Measurements from ENCODE around the gene LSM14A.
A peak's percentile ranks its signal among the peaks of the same experiment; 100 is the strongest.

LSM14A gene

DNA sequence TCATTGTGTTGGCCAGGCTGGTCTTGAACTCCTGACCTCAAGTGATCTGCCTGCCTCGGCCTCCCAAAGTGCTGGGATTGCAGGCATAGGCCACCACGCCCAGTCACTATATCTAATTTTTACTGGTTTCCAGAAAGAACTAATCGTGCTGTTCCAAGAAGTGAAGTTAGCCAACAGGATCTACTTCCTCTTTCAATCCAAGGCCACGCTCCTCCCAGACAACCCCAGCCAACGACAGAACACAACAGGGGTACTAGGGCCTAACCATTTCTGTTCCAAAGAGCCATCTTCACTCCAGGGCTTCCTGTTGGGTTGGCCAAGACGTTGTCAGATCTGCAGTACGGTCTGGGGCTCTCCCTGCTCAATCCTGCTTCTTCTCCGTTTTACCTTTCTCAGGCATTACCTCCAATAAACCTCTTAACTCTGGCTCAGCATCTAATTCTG, 7.0 kb upstream of the LSM14A start:
- TF ChIP-seq TCF12 (IDR thresholded peaks at IDR 0.05; ENCODE audit: low read depth) (no peak), EP300 (IDR thresholded peaks at IDR 0.05; ENCODE audit: borderline replicate concordance) (no peak)

DNA sequence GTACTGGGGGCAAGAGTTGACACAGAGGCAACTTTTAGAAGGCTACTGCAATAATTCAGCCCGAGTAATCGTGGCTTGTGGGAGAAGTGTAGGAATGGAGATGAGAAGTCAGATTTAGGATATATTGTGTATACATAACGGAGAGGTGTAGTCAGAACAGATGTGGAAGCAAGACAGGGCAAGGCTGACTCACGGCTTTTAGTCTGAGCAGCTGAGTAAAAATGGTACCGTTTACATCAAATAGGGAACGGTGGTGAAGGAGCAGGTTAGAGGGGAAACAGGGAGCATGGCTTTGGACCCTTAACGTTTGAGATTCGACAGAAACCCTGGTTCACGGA, 796 bp upstream of the LSM14A start:
- no peak for TF ChIP-seq CREB1 (IDR thresholded peaks at IDR 0.05; ENCODE audit: low read depth)
- TF ChIP-seq, protein P1, sequence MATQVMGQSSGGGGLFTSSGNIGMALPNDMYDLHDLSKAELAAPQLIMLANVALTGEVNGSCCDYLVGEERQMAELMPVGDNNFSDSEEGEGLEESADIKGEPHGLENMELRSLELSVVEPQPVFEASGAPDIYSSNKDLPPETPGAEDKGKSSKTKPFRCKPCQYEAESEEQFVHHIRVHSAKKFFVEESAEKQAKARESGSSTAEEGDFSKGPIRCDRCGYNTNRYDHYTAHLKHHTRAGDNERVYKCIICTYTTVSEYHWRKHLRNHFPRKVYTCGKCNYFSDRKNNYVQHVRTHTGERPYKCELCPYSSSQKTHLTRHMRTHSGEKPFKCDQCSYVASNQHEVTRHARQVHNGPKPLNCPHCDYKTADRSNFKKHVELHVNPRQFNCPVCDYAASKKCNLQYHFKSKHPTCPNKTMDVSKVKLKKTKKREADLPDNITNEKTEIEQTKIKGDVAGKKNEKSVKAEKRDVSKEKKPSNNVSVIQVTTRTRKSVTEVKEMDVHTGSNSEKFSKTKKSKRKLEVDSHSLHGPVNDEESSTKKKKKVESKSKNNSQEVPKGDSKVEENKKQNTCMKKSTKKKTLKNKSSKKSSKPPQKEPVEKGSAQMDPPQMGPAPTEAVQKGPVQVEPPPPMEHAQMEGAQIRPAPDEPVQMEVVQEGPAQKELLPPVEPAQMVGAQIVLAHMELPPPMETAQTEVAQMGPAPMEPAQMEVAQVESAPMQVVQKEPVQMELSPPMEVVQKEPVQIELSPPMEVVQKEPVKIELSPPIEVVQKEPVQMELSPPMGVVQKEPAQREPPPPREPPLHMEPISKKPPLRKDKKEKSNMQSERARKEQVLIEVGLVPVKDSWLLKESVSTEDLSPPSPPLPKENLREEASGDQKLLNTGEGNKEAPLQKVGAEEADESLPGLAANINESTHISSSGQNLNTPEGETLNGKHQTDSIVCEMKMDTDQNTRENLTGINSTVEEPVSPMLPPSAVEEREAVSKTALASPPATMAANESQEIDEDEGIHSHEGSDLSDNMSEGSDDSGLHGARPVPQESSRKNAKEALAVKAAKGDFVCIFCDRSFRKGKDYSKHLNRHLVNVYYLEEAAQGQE (IDR thresholded peaks at IDR 0.05; ENCODE audit: low read depth), result no peak
- TF ChIP-seq TAF1 (IDR thresholded peaks at IDR 0.05; ENCODE audit: low read depth), result no peak
- no peak for TF ChIP-seq FOXM1 (IDR thresholded peaks at IDR 0.05; ENCODE audit: borderline replicate concordance, low read depth)
- no peak for TF ChIP-seq RAD21 (IDR thresholded peaks at IDR 0.05; ENCODE audit: low read depth)
- TF ChIP-seq NFIC (IDR thresholded peaks at IDR 0.05), result no peak
- no peak for TF ChIP-seq MAX (IDR thresholded peaks at IDR 0.05)
- no peak for TF ChIP-seq CEBPB (IDR thresholded peaks at IDR 0.05)
- TF ChIP-seq TEAD4 (IDR thresholded peaks at IDR 0.05), result no peak
- no peak for TF ChIP-seq EGR1 (IDR thresholded peaks at IDR 0.05)
- TF ChIP-seq ZBTB7A (IDR thresholded peaks at IDR 0.05; ENCODE audit: low read depth), result no peak
- no peak for TF ChIP-seq TCF12 (IDR thresholded peaks at IDR 0.05; ENCODE audit: low read depth)
- no peak for TF ChIP-seq YY1 (IDR thresholded peaks at IDR 0.05; ENCODE audit: low read depth)
- no peak for TF ChIP-seq EP300 (IDR thresholded peaks at IDR 0.05; ENCODE audit: borderline replicate concordance)
- no peak for TF ChIP-seq USF1 (IDR thresholded peaks at IDR 0.05)

DNA sequence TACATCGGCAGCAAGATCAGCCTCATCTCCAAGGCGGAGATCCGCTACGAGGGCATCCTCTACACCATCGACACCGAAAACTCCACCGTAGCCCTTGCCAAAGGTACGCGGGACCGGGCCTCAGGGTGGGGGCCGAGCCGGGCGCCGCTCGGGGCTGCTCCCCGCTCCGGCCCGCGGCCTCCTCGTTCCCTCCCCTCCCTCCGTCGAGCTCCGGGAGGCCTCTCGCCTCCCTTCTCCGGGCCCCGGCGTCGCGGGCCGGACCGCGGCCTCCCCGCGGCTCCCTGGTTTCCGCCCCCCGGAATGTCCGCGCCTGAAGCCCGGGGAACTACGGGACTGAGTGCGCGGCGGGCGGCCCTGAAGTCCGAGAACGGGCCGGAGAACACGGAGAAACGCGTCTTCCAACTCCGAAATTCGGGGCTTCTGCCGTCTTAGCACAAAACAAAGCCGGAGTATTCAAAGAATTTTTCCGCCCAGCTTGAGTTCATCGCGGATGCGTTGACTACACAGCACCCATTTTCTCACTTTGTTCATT, 423 bp downstream of the LSM14A start:
- TF ChIP-seq TAF1 (IDR thresholded peaks at IDR 0.05; ENCODE audit: low read depth) (no peak; the same call in 1 of the 2 replicates), YY1 (IDR thresholded peaks at IDR 0.05; ENCODE audit: low read depth) (peak; percentile 1; the same call in 1 of the 2 replicates)

GRCh38 chr19:34173193-34173956, 1.1 kb downstream of the LSM14A start:
- TF ChIP-seq, protein P1 (IDR thresholded peaks at IDR 0.05; ENCODE audit: low read depth), result no peak
- TF ChIP-seq MAX (IDR thresholded peaks at IDR 0.05) (peak; percentile 98), EGR1 (IDR thresholded peaks at IDR 0.05) (no peak), FOXM1 (IDR thresholded peaks at IDR 0.05; ENCODE audit: borderline replicate concordance, low read depth) (no peak), CEBPB (IDR thresholded peaks at IDR 0.05) (peak; percentile 98), NFIC (IDR thresholded peaks at IDR 0.05) (no peak), EP300 (IDR thresholded peaks at IDR 0.05; ENCODE audit: borderline replicate concordance) (no peak), TAF1 (IDR thresholded peaks at IDR 0.05; ENCODE audit: low read depth) (no peak), TCF12 (IDR thresholded peaks at IDR 0.05; ENCODE audit: low read depth) (peak; percentile 42; the same call in 1 of the 2 replicates), TEAD4 (IDR thresholded peaks at IDR 0.05) (peak; percentile 93), ZBTB7A (IDR thresholded peaks at IDR 0.05; ENCODE audit: low read depth) (no peak), CREB1 (IDR thresholded peaks at IDR 0.05; ENCODE audit: low read depth) (no peak), YY1 (IDR thresholded peaks at IDR 0.05; ENCODE audit: low read depth) (no peak)

- TF ChIP-seq RAD21 (IDR thresholded peaks at IDR 0.05; ENCODE audit: low read depth) (no peak), NFIC (IDR thresholded peaks at IDR 0.05) (no peak), FOXM1 (IDR thresholded peaks at IDR 0.05; ENCODE audit: borderline replicate concordance, low read depth) (no peak), TAF1 (IDR thresholded peaks at IDR 0.05; ENCODE audit: low read depth) (no peak), CREB1 (IDR thresholded peaks at IDR 0.05; ENCODE audit: low read depth) (no peak), TCF12 (IDR thresholded peaks at IDR 0.05; ENCODE audit: low read depth) (no peak), YY1 (IDR thresholded peaks at IDR 0.05; ENCODE audit: low read depth) (no peak), USF1 (IDR thresholded peaks at IDR 0.05) (no peak), MAX (IDR thresholded peaks at IDR 0.05) (no peak), TEAD4 (IDR thresholded peaks at IDR 0.05) (no peak), EP300 (IDR thresholded peaks at IDR 0.05; ENCODE audit: borderline replicate concordance) (no peak), EGR1 (IDR thresholded peaks at IDR 0.05) (no peak)
Measured at GRCh38 chr19:34176581-34176980, 4.3 kb downstream of the LSM14A start.
